Loucy (cell line): ENCODE measurements around the gene TAS2R43.

Source experiments
- EZH2phosphoT487 ChIP-seq: fragments of 200-600 bp; IDR thresholded peaks from 2 replicates; pipeline ENCODE4 v1.6.1; 2018; ENCODE audit warnings: antibody characterized with exemption, mild to moderate bottlenecking, moderate library complexity, borderline replicate concordance
- TF ChIP-seq, protein P1 (sequence below): fragments of 200-600 bp; sonication (generic); conservative IDR thresholded peaks from 2 replicates; pipeline ENCODE4 v1.5.1; 2014; ENCODE audit warnings: mild to moderate bottlenecking, antibody characterized with exemption, low read length

DNA sequence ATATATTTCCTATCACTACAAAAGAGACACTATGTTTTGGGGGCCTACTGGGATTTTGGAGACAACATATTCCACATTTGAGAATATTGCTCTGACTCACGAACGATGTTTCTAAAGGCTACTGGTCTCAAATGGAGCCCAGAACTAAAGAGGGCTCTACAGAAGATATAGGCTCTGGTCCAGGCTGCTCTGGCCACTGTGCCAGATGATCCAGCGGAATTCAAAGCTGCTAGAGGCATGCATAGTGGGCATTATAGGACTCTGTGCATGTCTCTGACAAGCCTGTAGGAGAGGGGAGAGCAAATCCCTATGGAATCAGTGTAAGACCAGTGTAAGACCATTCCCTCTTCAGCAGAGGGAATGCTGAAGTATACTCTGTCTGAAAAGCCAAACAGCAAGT lies 38.3 kb upstream of the TAS2R43 start:
- TF ChIP-seq, protein P1, sequence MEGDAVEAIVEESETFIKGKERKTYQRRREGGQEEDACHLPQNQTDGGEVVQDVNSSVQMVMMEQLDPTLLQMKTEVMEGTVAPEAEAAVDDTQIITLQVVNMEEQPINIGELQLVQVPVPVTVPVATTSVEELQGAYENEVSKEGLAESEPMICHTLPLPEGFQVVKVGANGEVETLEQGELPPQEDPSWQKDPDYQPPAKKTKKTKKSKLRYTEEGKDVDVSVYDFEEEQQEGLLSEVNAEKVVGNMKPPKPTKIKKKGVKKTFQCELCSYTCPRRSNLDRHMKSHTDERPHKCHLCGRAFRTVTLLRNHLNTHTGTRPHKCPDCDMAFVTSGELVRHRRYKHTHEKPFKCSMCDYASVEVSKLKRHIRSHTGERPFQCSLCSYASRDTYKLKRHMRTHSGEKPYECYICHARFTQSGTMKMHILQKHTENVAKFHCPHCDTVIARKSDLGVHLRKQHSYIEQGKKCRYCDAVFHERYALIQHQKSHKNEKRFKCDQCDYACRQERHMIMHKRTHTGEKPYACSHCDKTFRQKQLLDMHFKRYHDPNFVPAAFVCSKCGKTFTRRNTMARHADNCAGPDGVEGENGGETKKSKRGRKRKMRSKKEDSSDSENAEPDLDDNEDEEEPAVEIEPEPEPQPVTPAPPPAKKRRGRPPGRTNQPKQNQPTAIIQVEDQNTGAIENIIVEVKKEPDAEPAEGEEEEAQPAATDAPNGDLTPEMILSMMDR, result no peak
- TF ChIP-seq EZH2phosphoT487, result no peak
